ENCODE results near the gene CBFA2T2. TPM values are rescaled to one million over a fixed set of nuclear protein-coding genes. Genes with fewer than 3 reads are reported as not detected.

The CBFA2T2 gene
- total and polyA plus RNA-seq, 2 of the 4 experiments (the other 2 are of a cell fraction), result 3.8 to 6.2 TPM

- H3K23ac ChIP-seq (ENCODE audit: low read depth, low read length), result peak overlapping the region; percentile 70; the same call in 1 of the 2 replicates
- no peak overlapping the region for H4K5ac ChIP-seq (ENCODE audit: low read depth, low read length)
- peak overlapping the region; percentile 64; the same call in 1 of the 2 replicates for H3K4ac ChIP-seq (ENCODE audit: low read depth, low read length)
- H4K8ac ChIP-seq (ENCODE audit: low read depth in 2 of 2, low read length in 2 of 2), result no peak overlapping the region
- in situ Hi-C loops (cut with MboI; ENCODE audit: low sequenced_read_pairs), result no loop called here
- H3K27me3 ChIP-seq (ENCODE audit: control insufficient read depth, insufficient read depth, low read length), result no peaks in the 10 kb centered on the region
- H2AK9ac ChIP-seq (replicated peaks; ENCODE audit: low read depth, low read length, poor library complexity), result no peak overlapping the region
- H3K36me3 ChIP-seq (ENCODE audit: control insufficient read depth, insufficient read depth, low read length), result no peaks in the 10 kb centered on the region
- peak overlapping the region; percentile 53; the same call in 1 of the 2 replicates for H2BK20ac ChIP-seq (ENCODE audit: low read depth, low read length)
- ATAC-seq (ENCODE audit: low read depth) (peak; percentile 100), DNase-seq (peak; percentile 91)
- H3K9me3 ChIP-seq (ENCODE audit: control insufficient read depth, insufficient read depth, low read length), result no peaks in the 10 kb centered on the region
- H2BK120ac ChIP-seq (ENCODE audit: low read depth, low read length), result peak overlapping the region; percentile 81
- no peak overlapping the region for H4K91ac ChIP-seq (ENCODE audit: insufficient read depth, low read depth, low read length)
- ChIA-PET CTCF (no interaction called here), POLR2A (ENCODE audit: unreplicated experiment) (no interaction called here)
- intact Hi-C loops (cut with micrococcal nuclease), result no loop called here
- H3K4me1 ChIP-seq (ENCODE audit: control insufficient read depth, insufficient read depth, low read length), result peaks cover 6% of the 10 kb centered on the region
- TF ChIP-seq ELK1 (IDR thresholded peaks at IDR 0.05; ENCODE audit: borderline replicate concordance, low read depth, low read length) (no peak), MAZ (IDR thresholded peaks at IDR 0.05; ENCODE audit: borderline replicate concordance, low read depth, low read length) (no peak), CEBPB (IDR thresholded peaks at IDR 0.05; ENCODE audit: low read depth, low read length) (peak; percentile 53), MXI1 (IDR thresholded peaks at IDR 0.05; ENCODE audit: borderline replicate concordance, low read depth, low read length) (peak; percentile 82), RCOR1 (IDR thresholded peaks at IDR 0.05; ENCODE audit: insufficient replicate concordance, low read length) (no peak), FOS (IDR thresholded peaks at IDR 0.05; ENCODE audit: low read depth, low read length) (peak; percentile 82), NFE2L2 (IDR thresholded peaks at IDR 0.05; ENCODE audit: low read depth, low read length) (no peak), BHLHE40 (IDR thresholded peaks at IDR 0.05; ENCODE audit: low read depth, low read length) (peak; percentile 75; the same call in 1 of the 2 replicates), POLR2A (IDR thresholded peaks at IDR 0.05; ENCODE audit: low read depth, low read length) (no peak), SMC3 (IDR thresholded peaks at IDR 0.05; ENCODE audit: low read depth, low read length) (no peak), RAD21 (IDR thresholded peaks at IDR 0.05; ENCODE audit: low read length) (no peak), USF2 (IDR thresholded peaks at IDR 0.05; ENCODE audit: low read depth, low read length) (no peak; the same call in 1 of the 2 replicates)
- no TSS peak for BruUV-seq (replicated peaks)
- H3K27ac ChIP-seq (ENCODE audit: insufficient read depth, low read length), result peak overlapping the region; percentile 12; the same call in 1 of the 2 replicates
- H3K9ac ChIP-seq (ENCODE audit: low read depth, low read length), result no peak overlapping the region
- no peak overlapping the region for H2BK15ac ChIP-seq (ENCODE audit: low read depth, low read length)
- H3K56ac ChIP-seq (ENCODE audit: extremely low read depth, insufficient read depth, low read length), result no peak overlapping the region
- no peaks in the 10 kb centered on the region; the same call in 1 of the 2 replicates for H4K20me1 ChIP-seq (ENCODE audit: insufficient read depth, low read length)
- H3K18ac ChIP-seq (ENCODE audit: low read depth, low read length), result peak overlapping the region; percentile 24; the same call in 1 of the 2 replicates
- no CpG with 5 or more reads among the region's 1 CpG for WGBS, 2 experiments (ENCODE audit: extremely low coverage in 2 of 2, insufficient read length in 1 of 2)
- no peak overlapping the region for H2AK5ac ChIP-seq (ENCODE audit: low read depth, low read length)
- peak overlapping the region; percentile 95 for H2BK5ac ChIP-seq (ENCODE audit: low read depth, low read length, poor library complexity, severe bottlenecking)
- dilution Hi-C loops (cut with HindIII; ENCODE audit: low sequenced_read_pairs, unreplicated experiment), result no loop called here
- peak overlapping the region; percentile 64 for H3K4me2 ChIP-seq (ENCODE audit: low read depth, low read length)
- H2AFZ ChIP-seq (replicated peaks; ENCODE audit: low read length, poor library complexity), result no peak overlapping the region
- H3K14ac ChIP-seq (replicated peaks; ENCODE audit: low read depth, low read length), result no peak overlapping the region; the same call in 1 of the 2 replicates
- peaks cover 4% of the 10 kb centered on the region; the same call in 1 of the 2 replicates for H3K9me1 ChIP-seq (ENCODE audit: insufficient read depth, low read length)
- H3K79me1 ChIP-seq (ENCODE audit: low read depth in 1 of 2, low read length in 2 of 2), result peaks cover 14 to 47% of the 10 kb centered on the region in 2 experiments
- H3K4me3 ChIP-seq (ENCODE audit: insufficient read depth, low read depth, low read length), result no peak overlapping the region
Measured at GRCh38 chr20:33539129-33539528, 49.2 kb downstream of the CBFA2T2 start.

Data from IMR-90 (cell line).